A549 (cell line): ENCODE data around the gene LGR4. TPM values are rescaled to one million over a fixed set of nuclear protein-coding genes. Genes with fewer than 3 reads are reported as not detected.

Experiments used
- CBX2 ChIP-seq: fragments of 200-600 bp; sonication (generic); IDR thresholded peaks from 2 replicates; pipeline ENCODE4 v1.6.1; 2016; ENCODE audit warnings: low read depth, mild to moderate bottlenecking, borderline replicate concordance
- CBX8 ChIP-seq: fragments of 200-600 bp; sonication (generic); IDR thresholded peaks from 2 replicates; pipeline ENCODE4 v1.6.1; 2016
- CEBPB ChIP-seq, 2 experiments: fragments of >200 bp in 1 of 2; sonication (Bioruptor Twin) in 1 of 2; formaldehyde crosslinking in 1 of 2; IDR thresholded peaks; 2 replicates each; pipeline ENCODE4 v1.6.1; 2012 to 2016
- CHD4 ChIP-seq: fragments of 200-600 bp; sonication (generic); IDR thresholded peaks from 2 replicates; pipeline ENCODE4 v1.6.1; 2016; ENCODE audit warnings: antibody characterized with exemption, mild to moderate bottlenecking, borderline replicate concordance
- EHF ChIP-seq: fragments of 250-450 bp; sonication (Bioruptor Pico); IDR thresholded peaks from 2 replicates; pipeline ENCODE4 v1.5.0; 2020; ENCODE audit warnings: mild to moderate bottlenecking
- EHMT2 ChIP-seq: fragments of 200-600 bp; sonication (generic); IDR thresholded peaks from 2 replicates; pipeline ENCODE4 v1.6.1; 2016; ENCODE audit warnings: antibody characterized with exemption, low read depth, mild to moderate bottlenecking, moderate library complexity
- ESRRA ChIP-seq: fragments of 150-350 bp; IDR thresholded peaks from 2 replicates; pipeline ENCODE4 v1.6.1; 2014; ENCODE audit warnings: mild to moderate bottlenecking, low read length, borderline replicate concordance
- FOSB ChIP-seq: fragments of 250-450 bp; sonication (Bioruptor Pico); IDR thresholded peaks from 2 replicates; pipeline ENCODE4 v1.5.0; 2020; ENCODE audit warnings: mild to moderate bottlenecking, moderate library complexity
- FOXS1 ChIP-seq: fragments of 250-450 bp; sonication (Bioruptor Pico); IDR thresholded peaks from 2 replicates; pipeline ENCODE4 v1.5.0; 2020; ENCODE audit warnings: mild to moderate bottlenecking, moderate library complexity
- HDAC2 ChIP-seq: fragments of 200-600 bp; sonication (generic); IDR thresholded peaks from 2 replicates; pipeline ENCODE4 v1.6.1; 2016
- HEYL ChIP-seq: fragments of 250-450 bp; sonication (Bioruptor Pico); IDR thresholded peaks from 2 replicates; pipeline ENCODE4 v1.8.0; 2021; ENCODE audit warnings: mild to moderate bottlenecking, moderate library complexity
- HOXB13 ChIP-seq: fragments of 250-450 bp; sonication (Bioruptor Pico); IDR thresholded peaks from 2 replicates; pipeline ENCODE4 v1.5.0; 2020; ENCODE audit warnings: low read depth, mild to moderate bottlenecking, moderate library complexity
- HOXB5 ChIP-seq: fragments of 250-450 bp; sonication (Bioruptor Pico); IDR thresholded peaks from 2 replicates; pipeline ENCODE4 v1.5.0; 2020; ENCODE audit warnings: mild to moderate bottlenecking, moderate library complexity
- JUN ChIP-seq, 2 experiments: fragments of >200 bp; sonication (Bioruptor Twin); formaldehyde crosslinking; IDR thresholded peaks; 2 replicates in 1 of 2; 3 replicates in 1 of 2; pipeline ENCODE4 v1.6.1; 2016 to 2017
- KDM1A ChIP-seq: fragments of 200-600 bp; sonication (generic); IDR thresholded peaks from 2 replicates; pipeline ENCODE4 v1.6.1; 2016; ENCODE audit warnings: low read depth, mild to moderate bottlenecking
- KDM5A ChIP-seq: fragments of 200-600 bp; sonication (generic); IDR thresholded peaks from 2 replicates; pipeline ENCODE4 v1.6.1; 2016; ENCODE audit warnings: antibody characterized with exemption, mild to moderate bottlenecking
- MAFK ChIP-seq: fragments of 450-650 bp; IDR thresholded peaks from 2 replicates; pipeline ENCODE4 v1.6.1; 2014; ENCODE audit not compliant: partially characterized antibody
- MYC ChIP-seq: IDR thresholded peaks from 2 replicates; pipeline ENCODE4 v1.6.1; 2012; ENCODE audit warnings: mild to moderate bottlenecking, inconsistent platforms, low read length, improper control_type of control experiment, borderline replicate concordance
- NR3C1 ChIP-seq: fragments of >200 bp; sonication (Bioruptor Twin); formaldehyde crosslinking; IDR thresholded peaks from 3 replicates; pipeline ENCODE4 v1.6.1; 2017
- PHF8 ChIP-seq: fragments of 200-600 bp; sonication (generic); IDR thresholded peaks from 2 replicates; pipeline ENCODE4 v1.6.1; 2016; ENCODE audit warnings: low read depth, mild to moderate bottlenecking, antibody characterized with exemption, moderate library complexity, borderline replicate concordance
- POLR2A ChIP-seq: IDR thresholded peaks from 2 replicates; pipeline ENCODE4 v1.6.1; 2012; ENCODE audit warnings: mild to moderate bottlenecking, low read length
- POLR2AphosphoS2 ChIP-seq: conservative IDR thresholded peaks from 2 replicates; pipeline ENCODE4 v1.6.1; 2012; ENCODE audit warnings: low read length, improper control_type of control experiment, inconsistent platforms
- RAD21 ChIP-seq, 2 experiments: fragments of >200 bp in 1 of 2; sonication (Bioruptor Twin) in 1 of 2; formaldehyde crosslinking in 1 of 2; IDR thresholded peaks in 1 of 2; conservative IDR thresholded peaks in 1 of 2; 2 replicates in 1 of 2; 3 replicates in 1 of 2; pipeline ENCODE4 v1.6.1; 2012 to 2018; ENCODE audit warnings: inconsistent platforms in 1 of 2
- RARB ChIP-seq: fragments of 250-450 bp; sonication (Bioruptor Pico); IDR thresholded peaks from 2 replicates; pipeline ENCODE4 v1.8.0; 2021; ENCODE audit warnings: mild to moderate bottlenecking, moderate library complexity
- RCOR1 ChIP-seq: fragments of 150-350 bp; IDR thresholded peaks from 2 replicates; pipeline ENCODE4 v1.6.1; 2014; ENCODE audit warnings: antibody characterized with exemption, low read length, low read depth
- RNF2 ChIP-seq: fragments of 200-600 bp; sonication (generic); IDR thresholded peaks from 2 replicates; pipeline ENCODE4 v1.6.1; 2016; ENCODE audit warnings: low read depth, mild to moderate bottlenecking, antibody characterized with exemption, moderate library complexity, borderline replicate concordance
- SREBF2 ChIP-seq: fragments of 450-650 bp; IDR thresholded peaks from 2 replicates; pipeline ENCODE4 v1.6.1; 2014; ENCODE audit warnings: mild to moderate bottlenecking, moderate library complexity
- TFCP2L1 ChIP-seq: fragments of 250-450 bp; sonication (Bioruptor Pico); IDR thresholded peaks from 2 replicates; pipeline ENCODE4 v1.5.0; 2021; ENCODE audit warnings: mild to moderate bottlenecking
- ZSCAN20 ChIP-seq: fragments of 250-450 bp; sonication (Bioruptor Pico); IDR thresholded peaks from 2 replicates; pipeline ENCODE4 v1.8.0; 2022; ENCODE audit warnings: mild to moderate bottlenecking, moderate library complexity
- polyA plus RNA-seq, 4 experiments: library from polyadenylated mRNA; depleted of rRNA in 3 of 4; stranded (reverse); fragments of >200 nt; fragmentation: RNase III in 1 of 4; extraction: RNeasy Plus Mini Kit Qiagen cat#74134 plus additional on column Dnase treatment in 1 of 4; gene quantifications; 2 replicates in 3 of 4; 3 replicates in 1 of 4; pipeline ENCODE4 v1.2.3, GENCODE V29; 2011 to 2017
- TF ChIP-seq, protein P1 (sequence below): fragments of 450-650 bp; IDR thresholded peaks from 2 replicates; pipeline ENCODE4 v1.6.1; 2014; ENCODE audit warnings: antibody characterized with exemption
- TF ChIP-seq, protein P2 (sequence below): fragments of >200 bp; sonication (Bioruptor Twin); formaldehyde crosslinking; IDR thresholded peaks from 3 replicates; pipeline ENCODE4 v1.5.1; 2016
- TF ChIP-seq, protein P3 (sequence below): fragments of 200-600 bp; sonication (generic); IDR thresholded peaks from 2 replicates; pipeline ENCODE4 v1.6.1; 2016; ENCODE audit warnings: antibody characterized with exemption, mild to moderate bottlenecking, moderate library complexity
- TF ChIP-seq, protein P4 (sequence below): fragments of 250-450 bp; sonication (Bioruptor Pico); IDR thresholded peaks from 2 replicates; pipeline ENCODE4 v1.5.0; 2021; ENCODE audit warnings: mild to moderate bottlenecking, moderate library complexity, borderline replicate concordance
- TF ChIP-seq, protein P5 (sequence below): IDR thresholded peaks from 2 replicates; pipeline ENCODE4 v1.6.1; 2012
- TF ChIP-seq, protein P6 (sequence below): fragments of >200 bp; sonication (Bioruptor Twin); formaldehyde crosslinking; IDR thresholded peaks from 3 replicates; pipeline ENCODE4 v1.6.1; 2016

LGR4 gene
- polyA plus RNA-seq, 2 of the 4 experiments (the other 2 are of a cell fraction) = 41.2 to 130 TPM

DNA sequence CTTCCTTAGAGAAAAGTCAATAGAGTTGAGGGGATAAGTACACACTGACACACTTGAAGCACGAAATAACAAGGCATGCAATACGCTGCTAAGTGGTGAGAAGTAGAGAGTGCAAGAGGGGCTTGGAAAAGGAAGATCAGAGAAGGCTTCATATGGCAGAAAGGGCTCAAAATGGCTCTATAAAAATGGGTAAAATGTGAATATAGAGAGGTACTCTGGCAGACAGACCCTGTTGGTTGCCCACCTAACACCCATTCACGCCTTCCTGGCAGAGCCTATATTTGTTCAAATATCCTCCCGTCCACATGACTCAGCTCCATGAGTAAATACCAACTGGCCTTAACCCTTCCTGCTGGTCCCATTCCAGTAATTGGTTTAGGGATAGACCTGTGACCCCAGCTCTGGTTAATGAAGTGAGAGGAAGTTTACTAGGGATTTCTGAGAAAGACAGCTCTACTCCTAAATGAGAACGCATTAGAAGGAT lies 70.7 kb downstream of the LGR4 start (continued):
- TF ChIP-seq, protein P1, sequence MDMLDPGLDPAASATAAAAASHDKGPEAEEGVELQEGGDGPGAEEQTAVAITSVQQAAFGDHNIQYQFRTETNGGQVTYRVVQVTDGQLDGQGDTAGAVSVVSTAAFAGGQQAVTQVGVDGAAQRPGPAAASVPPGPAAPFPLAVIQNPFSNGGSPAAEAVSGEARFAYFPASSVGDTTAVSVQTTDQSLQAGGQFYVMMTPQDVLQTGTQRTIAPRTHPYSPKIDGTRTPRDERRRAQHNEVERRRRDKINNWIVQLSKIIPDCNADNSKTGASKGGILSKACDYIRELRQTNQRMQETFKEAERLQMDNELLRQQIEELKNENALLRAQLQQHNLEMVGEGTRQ = no peak
- TF ChIP-seq HDAC2 (no peak), RNF2 (no peak), FOXS1 (CRISPR knock-in tag) (0 out of 2 replicates have a peak, but pooled peaks have one; percentile 51), CBX8 (no peak), POLR2A (no peak), ZSCAN20 (CRISPR knock-in tag) (0 out of 2 replicates have a peak, but pooled peaks have one; percentile 9), PHF8 (no peak), CEBPB (IDR thresholded peaks at IDR 0.05) (peak in 1 of 2 experiments; percentile 77; a peak in 2 of 4 replicates), NR3C1 (no peak), EHMT2 (no peak), MYC (0 out of 2 replicates have a peak, but pooled peaks have one; percentile 30), CBX2 (no peak), SREBF2 (no peak), HOXB13 (CRISPR knock-in tag) (no peak), MAFK (peak; percentile 41), RCOR1 (no peak), HOXB5 (CRISPR knock-in tag) (peak; percentile 51; the same call in 1 of the 2 replicates), HEYL (no peak), EHF (CRISPR knock-in tag) (no peak; the same call in 1 of the 2 replicates), RARB (peak; percentile 83), POLR2AphosphoS2 (no peak; the same call in 1 of the 2 replicates), TFCP2L1 (CRISPR knock-in tag) (no peak), KDM5A (no peak), CHD4 (no peak; the same call in 1 of the 2 replicates), JUN (IDR thresholded peaks at IDR 0.05) (peak; percentile 75 to 83), FOSB (0 out of 2 replicates have a peak, but pooled peaks have one; percentile 56), RAD21 (conservative IDR thresholded peaks at IDR 0.05 in 1 of 2, IDR thresholded peaks at IDR 0.05 in 1 of 2) (peak in 1 of 2 experiments; percentile 10; a peak in 2 of 5 replicates), ESRRA (no peak; the same call in 1 of the 2 replicates), KDM1A (no peak)
- TF ChIP-seq, protein P2, sequence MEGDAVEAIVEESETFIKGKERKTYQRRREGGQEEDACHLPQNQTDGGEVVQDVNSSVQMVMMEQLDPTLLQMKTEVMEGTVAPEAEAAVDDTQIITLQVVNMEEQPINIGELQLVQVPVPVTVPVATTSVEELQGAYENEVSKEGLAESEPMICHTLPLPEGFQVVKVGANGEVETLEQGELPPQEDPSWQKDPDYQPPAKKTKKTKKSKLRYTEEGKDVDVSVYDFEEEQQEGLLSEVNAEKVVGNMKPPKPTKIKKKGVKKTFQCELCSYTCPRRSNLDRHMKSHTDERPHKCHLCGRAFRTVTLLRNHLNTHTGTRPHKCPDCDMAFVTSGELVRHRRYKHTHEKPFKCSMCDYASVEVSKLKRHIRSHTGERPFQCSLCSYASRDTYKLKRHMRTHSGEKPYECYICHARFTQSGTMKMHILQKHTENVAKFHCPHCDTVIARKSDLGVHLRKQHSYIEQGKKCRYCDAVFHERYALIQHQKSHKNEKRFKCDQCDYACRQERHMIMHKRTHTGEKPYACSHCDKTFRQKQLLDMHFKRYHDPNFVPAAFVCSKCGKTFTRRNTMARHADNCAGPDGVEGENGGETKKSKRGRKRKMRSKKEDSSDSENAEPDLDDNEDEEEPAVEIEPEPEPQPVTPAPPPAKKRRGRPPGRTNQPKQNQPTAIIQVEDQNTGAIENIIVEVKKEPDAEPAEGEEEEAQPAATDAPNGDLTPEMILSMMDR = no peak
- TF ChIP-seq, protein P3, sequence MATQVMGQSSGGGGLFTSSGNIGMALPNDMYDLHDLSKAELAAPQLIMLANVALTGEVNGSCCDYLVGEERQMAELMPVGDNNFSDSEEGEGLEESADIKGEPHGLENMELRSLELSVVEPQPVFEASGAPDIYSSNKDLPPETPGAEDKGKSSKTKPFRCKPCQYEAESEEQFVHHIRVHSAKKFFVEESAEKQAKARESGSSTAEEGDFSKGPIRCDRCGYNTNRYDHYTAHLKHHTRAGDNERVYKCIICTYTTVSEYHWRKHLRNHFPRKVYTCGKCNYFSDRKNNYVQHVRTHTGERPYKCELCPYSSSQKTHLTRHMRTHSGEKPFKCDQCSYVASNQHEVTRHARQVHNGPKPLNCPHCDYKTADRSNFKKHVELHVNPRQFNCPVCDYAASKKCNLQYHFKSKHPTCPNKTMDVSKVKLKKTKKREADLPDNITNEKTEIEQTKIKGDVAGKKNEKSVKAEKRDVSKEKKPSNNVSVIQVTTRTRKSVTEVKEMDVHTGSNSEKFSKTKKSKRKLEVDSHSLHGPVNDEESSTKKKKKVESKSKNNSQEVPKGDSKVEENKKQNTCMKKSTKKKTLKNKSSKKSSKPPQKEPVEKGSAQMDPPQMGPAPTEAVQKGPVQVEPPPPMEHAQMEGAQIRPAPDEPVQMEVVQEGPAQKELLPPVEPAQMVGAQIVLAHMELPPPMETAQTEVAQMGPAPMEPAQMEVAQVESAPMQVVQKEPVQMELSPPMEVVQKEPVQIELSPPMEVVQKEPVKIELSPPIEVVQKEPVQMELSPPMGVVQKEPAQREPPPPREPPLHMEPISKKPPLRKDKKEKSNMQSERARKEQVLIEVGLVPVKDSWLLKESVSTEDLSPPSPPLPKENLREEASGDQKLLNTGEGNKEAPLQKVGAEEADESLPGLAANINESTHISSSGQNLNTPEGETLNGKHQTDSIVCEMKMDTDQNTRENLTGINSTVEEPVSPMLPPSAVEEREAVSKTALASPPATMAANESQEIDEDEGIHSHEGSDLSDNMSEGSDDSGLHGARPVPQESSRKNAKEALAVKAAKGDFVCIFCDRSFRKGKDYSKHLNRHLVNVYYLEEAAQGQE = no peak
- TF ChIP-seq, protein P4, sequence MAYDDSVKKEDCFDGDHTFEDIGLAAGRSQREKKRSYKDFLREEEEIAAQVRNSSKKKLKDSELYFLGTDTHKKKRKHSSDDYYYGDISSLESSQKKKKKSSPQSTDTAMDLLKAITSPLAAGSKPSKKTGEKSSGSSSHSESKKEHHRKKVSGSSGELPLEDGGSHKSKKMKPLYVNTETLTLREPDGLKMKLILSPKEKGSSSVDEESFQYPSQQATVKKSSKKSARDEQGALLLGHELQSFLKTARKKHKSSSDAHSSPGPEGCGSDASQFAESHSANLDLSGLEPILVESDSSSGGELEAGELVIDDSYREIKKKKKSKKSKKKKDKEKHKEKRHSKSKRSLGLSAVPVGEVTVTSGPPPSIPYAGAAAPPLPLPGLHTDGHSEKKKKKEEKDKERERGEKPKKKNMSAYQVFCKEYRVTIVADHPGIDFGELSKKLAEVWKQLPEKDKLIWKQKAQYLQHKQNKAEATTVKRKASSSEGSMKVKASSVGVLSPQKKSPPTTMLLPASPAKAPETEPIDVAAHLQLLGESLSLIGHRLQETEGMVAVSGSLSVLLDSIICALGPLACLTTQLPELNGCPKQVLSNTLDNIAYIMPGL (CRISPR knock-in tag) = no peak
- TF ChIP-seq, protein P5, sequence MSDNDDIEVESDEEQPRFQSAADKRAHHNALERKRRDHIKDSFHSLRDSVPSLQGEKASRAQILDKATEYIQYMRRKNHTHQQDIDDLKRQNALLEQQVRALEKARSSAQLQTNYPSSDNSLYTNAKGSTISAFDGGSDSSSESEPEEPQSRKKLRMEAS = peak; percentile 85
- TF ChIP-seq, protein P6, sequence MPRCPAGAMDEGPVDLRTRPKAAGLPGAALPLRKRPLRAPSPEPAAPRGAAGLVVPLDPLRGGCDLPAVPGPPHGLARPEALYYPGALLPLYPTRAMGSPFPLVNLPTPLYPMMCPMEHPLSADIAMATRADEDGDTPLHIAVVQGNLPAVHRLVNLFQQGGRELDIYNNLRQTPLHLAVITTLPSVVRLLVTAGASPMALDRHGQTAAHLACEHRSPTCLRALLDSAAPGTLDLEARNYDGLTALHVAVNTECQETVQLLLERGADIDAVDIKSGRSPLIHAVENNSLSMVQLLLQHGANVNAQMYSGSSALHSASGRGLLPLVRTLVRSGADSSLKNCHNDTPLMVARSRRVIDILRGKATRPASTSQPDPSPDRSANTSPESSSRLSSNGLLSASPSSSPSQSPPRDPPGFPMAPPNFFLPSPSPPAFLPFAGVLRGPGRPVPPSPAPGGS = 0 out of 3 replicates have a peak, but pooled peaks have one; percentile 52
